HL-60 (cell line): ENCODE results near the gene ALMS1.

Experiments used
- DNase-seq, 2 experiments: peaks; one replicate each; pipeline ENCODE4 v3.0.0-alpha.2; 2010 to 2020; ENCODE audit warnings: low read depth in 1 of 2, low spot score in 1 of 2
- H3K27ac ChIP-seq: fragments of 250-450 bp; sonication (Bioruptor Pico); replicated peaks from 2 replicates; pipeline ENCODE4 v1.5.1; 2020; ENCODE audit warnings: mild to moderate bottlenecking, moderate library complexity
- H3K27me3 ChIP-seq: fragments of 250-450 bp; sonication (Bioruptor Pico); 2 replicates; pipeline ENCODE4 v1.5.1; 2021; ENCODE audit warnings: mild to moderate bottlenecking, moderate library complexity; ENCODE audit not compliant: insufficient read depth, poor library complexity, severe bottlenecking
- H3K4me3 ChIP-seq: replicated peaks from 2 replicates; pipeline ENCODE4 v1.5.1; 2011; ENCODE audit warnings: mild to moderate bottlenecking, control low read depth, low read length; ENCODE audit not compliant: insufficient read depth
- GABPA ChIP-seq: IDR thresholded peaks from 2 replicates; pipeline ENCODE4 v1.6.1; 2012; ENCODE audit warnings: low read depth
- POLR2AphosphoS5 ChIP-seq: IDR thresholded peaks from 2 replicates; pipeline ENCODE4 v1.6.1; 2012; ENCODE audit warnings: low read depth
- SPI1 ChIP-seq: IDR thresholded peaks from 2 replicates; pipeline ENCODE4 v1.6.1; 2012; ENCODE audit warnings: low read depth, mild to moderate bottlenecking, borderline replicate concordance
- TF ChIP-seq, protein P1 (sequence below): IDR thresholded peaks from 2 replicates; pipeline ENCODE4 v1.6.1; 2012; ENCODE audit warnings: low read depth; ENCODE audit not compliant: insufficient replicate concordance
- TF ChIP-seq, protein P2 (sequence below): IDR thresholded peaks from one replicate; pipeline ENCODE4 v1.5.1; 2011; ENCODE audit warnings: low read length, control low read depth, inconsistent platforms; ENCODE audit not compliant: insufficient read depth

ALMS1 gene

DNA sequence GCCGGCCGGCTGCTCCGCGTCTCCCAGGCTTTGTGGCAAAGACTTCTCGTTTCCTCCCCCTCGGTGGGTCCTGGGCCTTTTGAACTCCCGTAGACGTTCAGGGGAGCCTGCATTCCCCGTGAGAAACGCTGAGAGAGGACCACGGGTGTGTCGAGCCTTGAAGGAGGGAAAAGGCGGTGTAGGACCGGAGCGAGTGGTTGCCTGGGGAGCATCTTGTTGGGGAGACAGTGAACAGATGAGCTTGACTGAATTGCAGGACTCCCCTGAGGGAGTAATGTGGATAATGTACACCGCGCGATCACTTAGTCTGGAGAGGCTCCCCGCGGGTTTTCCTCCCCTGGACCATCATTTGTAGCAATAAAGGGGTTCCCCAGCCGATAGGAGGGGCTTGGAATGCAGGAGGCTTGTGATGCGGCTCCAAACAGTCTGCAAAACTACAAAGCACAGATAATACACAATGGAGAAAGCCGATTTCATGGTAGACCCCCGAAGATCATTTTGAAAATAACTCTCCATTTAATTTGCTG is 769 bp downstream of the ALMS1 start:
- DNase-seq: no peak
- Histone ChIP-seq H3K27me3 (no peaks in the 10 kb centered on the region), H3K4me3 (peak overlapping the region; percentile 91), H3K27ac (peak overlapping the region; percentile 79)
- TF ChIP-seq SPI1 (peak; percentile 18; the same call in 1 of the 2 replicates), POLR2AphosphoS5 (no peak)
- TF ChIP-seq, protein P1, sequence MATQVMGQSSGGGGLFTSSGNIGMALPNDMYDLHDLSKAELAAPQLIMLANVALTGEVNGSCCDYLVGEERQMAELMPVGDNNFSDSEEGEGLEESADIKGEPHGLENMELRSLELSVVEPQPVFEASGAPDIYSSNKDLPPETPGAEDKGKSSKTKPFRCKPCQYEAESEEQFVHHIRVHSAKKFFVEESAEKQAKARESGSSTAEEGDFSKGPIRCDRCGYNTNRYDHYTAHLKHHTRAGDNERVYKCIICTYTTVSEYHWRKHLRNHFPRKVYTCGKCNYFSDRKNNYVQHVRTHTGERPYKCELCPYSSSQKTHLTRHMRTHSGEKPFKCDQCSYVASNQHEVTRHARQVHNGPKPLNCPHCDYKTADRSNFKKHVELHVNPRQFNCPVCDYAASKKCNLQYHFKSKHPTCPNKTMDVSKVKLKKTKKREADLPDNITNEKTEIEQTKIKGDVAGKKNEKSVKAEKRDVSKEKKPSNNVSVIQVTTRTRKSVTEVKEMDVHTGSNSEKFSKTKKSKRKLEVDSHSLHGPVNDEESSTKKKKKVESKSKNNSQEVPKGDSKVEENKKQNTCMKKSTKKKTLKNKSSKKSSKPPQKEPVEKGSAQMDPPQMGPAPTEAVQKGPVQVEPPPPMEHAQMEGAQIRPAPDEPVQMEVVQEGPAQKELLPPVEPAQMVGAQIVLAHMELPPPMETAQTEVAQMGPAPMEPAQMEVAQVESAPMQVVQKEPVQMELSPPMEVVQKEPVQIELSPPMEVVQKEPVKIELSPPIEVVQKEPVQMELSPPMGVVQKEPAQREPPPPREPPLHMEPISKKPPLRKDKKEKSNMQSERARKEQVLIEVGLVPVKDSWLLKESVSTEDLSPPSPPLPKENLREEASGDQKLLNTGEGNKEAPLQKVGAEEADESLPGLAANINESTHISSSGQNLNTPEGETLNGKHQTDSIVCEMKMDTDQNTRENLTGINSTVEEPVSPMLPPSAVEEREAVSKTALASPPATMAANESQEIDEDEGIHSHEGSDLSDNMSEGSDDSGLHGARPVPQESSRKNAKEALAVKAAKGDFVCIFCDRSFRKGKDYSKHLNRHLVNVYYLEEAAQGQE: peak; percentile 17

DNA sequence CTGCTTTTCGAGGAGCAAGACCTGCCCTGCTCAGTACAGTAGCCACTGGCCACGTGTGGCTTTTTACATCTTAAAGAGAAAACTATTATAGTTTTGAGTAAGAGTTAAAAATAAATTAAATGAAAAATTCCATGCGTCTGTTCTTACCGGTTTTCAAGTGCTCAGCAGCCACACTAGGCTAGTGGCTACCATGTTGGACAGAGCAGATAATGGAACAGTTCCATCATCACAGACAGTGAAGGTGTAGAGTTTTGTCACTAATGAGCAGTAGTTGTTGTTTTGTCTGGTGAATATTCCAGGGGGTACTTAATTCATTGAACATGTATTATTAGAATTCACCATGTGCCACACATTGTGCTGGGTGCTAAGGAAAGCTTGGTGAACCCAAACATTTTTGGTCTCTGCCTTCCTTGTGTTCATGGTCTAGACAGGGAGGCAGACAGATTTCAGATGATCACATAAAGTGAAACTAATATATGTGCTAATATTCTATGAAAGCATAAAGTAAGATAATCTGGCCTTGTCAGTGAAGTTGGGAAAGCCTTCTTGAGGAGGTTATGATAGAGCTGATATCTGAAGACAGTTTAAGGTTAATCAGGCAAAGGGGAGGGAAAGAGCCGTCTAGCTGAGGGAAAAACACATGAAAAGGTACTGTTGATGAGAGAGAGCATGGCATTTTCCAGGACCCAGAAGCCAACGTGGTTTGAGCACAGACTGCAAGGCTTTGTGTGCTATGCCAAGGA is 1.4 kb downstream of the ALMS1 start:
- no peak for DNase-seq
- Histone ChIP-seq H3K27ac (peak overlapping the region; percentile 79), H3K27me3 (no peaks in the 10 kb centered on the region), H3K4me3 (peak overlapping the region; percentile 91)
- TF ChIP-seq, protein P2, sequence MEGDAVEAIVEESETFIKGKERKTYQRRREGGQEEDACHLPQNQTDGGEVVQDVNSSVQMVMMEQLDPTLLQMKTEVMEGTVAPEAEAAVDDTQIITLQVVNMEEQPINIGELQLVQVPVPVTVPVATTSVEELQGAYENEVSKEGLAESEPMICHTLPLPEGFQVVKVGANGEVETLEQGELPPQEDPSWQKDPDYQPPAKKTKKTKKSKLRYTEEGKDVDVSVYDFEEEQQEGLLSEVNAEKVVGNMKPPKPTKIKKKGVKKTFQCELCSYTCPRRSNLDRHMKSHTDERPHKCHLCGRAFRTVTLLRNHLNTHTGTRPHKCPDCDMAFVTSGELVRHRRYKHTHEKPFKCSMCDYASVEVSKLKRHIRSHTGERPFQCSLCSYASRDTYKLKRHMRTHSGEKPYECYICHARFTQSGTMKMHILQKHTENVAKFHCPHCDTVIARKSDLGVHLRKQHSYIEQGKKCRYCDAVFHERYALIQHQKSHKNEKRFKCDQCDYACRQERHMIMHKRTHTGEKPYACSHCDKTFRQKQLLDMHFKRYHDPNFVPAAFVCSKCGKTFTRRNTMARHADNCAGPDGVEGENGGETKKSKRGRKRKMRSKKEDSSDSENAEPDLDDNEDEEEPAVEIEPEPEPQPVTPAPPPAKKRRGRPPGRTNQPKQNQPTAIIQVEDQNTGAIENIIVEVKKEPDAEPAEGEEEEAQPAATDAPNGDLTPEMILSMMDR: no peak
- TF ChIP-seq POLR2AphosphoS5: no peak
- no peak for TF ChIP-seq SPI1
- TF ChIP-seq GABPA: no peak
- TF ChIP-seq, protein P1: no peak

DNA sequence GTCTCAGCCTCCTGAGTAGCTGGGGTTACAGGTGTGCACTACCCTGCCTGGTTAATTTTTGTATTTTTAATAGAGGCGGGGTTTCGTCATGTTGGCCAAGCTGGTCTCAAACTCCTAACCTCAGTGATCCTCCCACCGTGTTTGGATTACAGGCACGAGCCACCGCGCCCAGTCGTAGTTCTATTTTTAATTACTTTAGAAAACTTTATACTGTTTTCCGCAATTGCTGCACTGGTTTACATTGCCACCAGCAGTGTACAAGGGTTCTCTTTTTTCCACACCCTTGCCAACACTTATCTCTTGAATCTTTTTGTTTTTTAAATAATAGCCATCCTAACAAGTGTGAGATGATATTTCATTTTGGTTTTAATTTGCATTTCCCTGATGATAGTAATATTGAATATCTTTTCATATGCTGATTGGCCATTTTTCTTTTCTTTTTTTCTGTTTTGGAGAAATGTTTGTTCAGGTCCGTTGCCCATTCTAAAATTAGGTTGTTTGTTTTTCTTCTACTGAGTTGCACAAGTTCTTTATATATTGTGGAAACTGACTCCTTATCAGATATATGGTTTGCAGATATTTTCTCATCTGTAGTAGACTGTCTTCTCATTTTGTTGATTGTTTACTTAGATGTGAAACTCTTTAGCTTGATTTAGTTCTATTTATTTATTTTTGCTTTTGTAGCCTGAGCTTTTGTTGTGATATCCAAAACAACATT is 16.9 kb downstream of the ALMS1 start:
- Histone ChIP-seq H3K27ac (no peak overlapping the region), H3K4me3 (no peak overlapping the region)

More for the DNA sequence above, 16.9 kb downstream of the ALMS1 start:
- DNase-seq: no peak
- TF ChIP-seq, protein P1: no peak
- TF ChIP-seq, protein P2: no peak
- TF ChIP-seq SPI1 (no peak), POLR2AphosphoS5 (no peak), GABPA (no peak)
- no peaks in the 10 kb centered on the region for H3K27me3 ChIP-seq
